ENCODE measurements around the gene UNC13B. TPM values are rescaled to one million over a fixed set of nuclear protein-coding genes. Genes with fewer than 3 reads are reported as not detected.
"Not testable (repeated sequence)": the region's sequence is repeated elsewhere in the genome, so short reads cannot be mapped to it uniquely, and the experiment has no call there.

The UNC13B gene
- polyA plus RNA-seq, 1 donor: 20.5 TPM

GRCh38 chr9:35163413-35163812 lies 1.6 kb downstream of the UNC13B start:
- DNase-seq (ENCODE audit: low read depth): no peak

DNA sequence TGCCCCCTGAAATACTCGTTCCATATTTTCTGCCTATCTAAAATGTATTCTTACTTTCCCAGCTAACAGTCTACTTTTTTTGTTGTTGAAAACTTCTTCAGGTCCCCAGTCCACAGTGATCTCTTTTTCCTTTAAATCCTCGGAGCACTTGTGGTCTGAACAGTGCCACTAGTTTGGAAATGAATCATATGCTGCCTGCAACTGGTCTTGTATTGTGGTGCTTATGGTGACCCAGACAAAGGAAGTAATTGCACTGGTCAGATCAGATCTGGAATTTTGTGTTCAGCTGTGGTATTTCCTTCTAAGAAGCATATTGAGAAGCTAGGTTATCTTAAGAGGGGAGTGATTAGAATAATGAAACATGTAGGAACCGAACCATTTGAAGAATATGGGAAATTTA lies 2.9 kb downstream of the UNC13B start:
- no peak for DNase-seq (ENCODE audit: low read depth)

GRCh38 chr9:35167429-35167828 lies 5.6 kb downstream of the UNC13B start:
- DNase-seq (ENCODE audit: low read depth): not testable (repeated sequence)

GRCh38 chr9:35168963-35169362 lies 7.2 kb downstream of the UNC13B start:
- DNase-seq (ENCODE audit: low read depth): no peak

- no peak for DNase-seq (ENCODE audit: low read depth)
These were observed 11.1 kb downstream of the UNC13B start for GRCh38 chr9:35172878-35173277.

GRCh38 chr9:35177520-35177919 lies 15.7 kb downstream of the UNC13B start:
- DNase-seq (ENCODE audit: low read depth): no peak

- DNase-seq (ENCODE audit: low read depth): no peak
These were observed 17.8 kb downstream of the UNC13B start for GRCh38 chr9:35179347-35180280.

DNA sequence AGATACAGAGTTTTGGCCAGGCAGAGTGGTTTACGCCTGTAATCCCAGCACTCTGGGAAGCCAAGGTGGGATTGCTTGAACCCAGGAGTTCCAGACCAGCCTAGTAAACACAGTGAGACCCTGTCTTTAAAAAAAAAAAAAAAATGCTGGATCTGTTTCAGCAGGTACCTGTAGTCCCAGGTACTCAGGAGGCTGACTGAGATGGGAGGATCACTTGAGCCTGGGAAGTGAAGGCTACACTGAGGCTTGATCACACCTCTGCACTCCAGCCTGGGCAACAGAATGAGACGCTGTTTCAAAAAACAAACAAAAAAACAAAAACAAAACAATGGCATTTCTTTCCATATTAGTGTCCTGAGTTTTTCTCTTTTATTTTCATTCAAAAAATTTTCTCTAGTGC lies 19.0 kb downstream of the UNC13B start:
- DNase-seq (ENCODE audit: low read depth): no peak

GRCh38 chr9:35182401-35182800 lies 20.6 kb downstream of the UNC13B start:
- DNase-seq (ENCODE audit: low read depth): not testable (repeated sequence)

- not testable (repeated sequence) for DNase-seq (ENCODE audit: low read depth)
These were observed 21.4 kb downstream of the UNC13B start for GRCh38 chr9:35182996-35183754.

GRCh38 chr9:35183755-35184480 lies 22.1 kb downstream of the UNC13B start:
- DNase-seq (ENCODE audit: low read depth): not testable (repeated sequence)

DNA sequence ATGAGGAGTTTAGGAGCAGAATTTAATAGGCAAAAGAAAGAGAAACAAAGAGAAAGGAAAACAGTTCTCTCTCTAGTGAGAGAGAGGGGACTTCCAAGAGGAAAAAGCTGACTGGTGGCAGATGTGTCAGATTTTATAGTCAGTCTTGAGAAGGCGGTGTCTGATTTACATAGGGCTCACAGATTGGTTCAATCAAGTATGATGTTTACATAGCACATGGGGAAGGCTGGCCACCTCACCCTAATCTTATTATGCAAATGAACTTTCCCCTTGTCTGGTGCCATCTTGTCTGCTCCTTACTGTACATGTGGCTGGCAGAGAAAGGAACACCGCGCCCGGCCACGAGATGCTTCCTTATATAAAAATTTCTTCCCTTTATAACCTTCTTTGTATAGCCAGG lies 24.7 kb downstream of the UNC13B start:
- DNase-seq (ENCODE audit: low read depth): no peak

- no peak for DNase-seq (ENCODE audit: low read depth)
These were observed 28.4 kb downstream of the UNC13B start for GRCh38 chr9:35190203-35190602.

GRCh38 chr9:35191105-35191504 lies 29.3 kb downstream of the UNC13B start:
- no peak for DNase-seq (ENCODE audit: low read depth)

GRCh38 chr9:35193762-35194161 lies 32.0 kb downstream of the UNC13B start:
- no peak for DNase-seq (ENCODE audit: low read depth)

DNA sequence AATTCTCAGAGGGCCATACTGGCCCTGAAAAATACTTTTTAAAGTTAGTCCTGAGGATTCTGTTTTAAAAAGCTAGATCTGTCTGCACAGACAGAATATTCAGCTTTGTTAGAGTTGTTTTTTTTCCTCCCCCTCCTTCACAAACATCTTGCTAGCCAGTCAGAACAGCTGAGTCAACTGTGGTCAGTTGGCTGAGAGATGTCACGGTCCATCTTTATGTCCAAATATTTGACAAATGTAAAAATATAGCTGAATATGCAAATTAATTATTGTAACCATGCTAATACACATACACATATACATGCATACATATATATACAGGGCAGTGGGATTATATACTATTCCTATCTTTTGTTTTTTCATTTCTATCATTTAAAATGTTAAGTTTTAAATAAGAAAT lies 33.9 kb downstream of the UNC13B start:
- DNase-seq (ENCODE audit: low read depth): no peak

DNA sequence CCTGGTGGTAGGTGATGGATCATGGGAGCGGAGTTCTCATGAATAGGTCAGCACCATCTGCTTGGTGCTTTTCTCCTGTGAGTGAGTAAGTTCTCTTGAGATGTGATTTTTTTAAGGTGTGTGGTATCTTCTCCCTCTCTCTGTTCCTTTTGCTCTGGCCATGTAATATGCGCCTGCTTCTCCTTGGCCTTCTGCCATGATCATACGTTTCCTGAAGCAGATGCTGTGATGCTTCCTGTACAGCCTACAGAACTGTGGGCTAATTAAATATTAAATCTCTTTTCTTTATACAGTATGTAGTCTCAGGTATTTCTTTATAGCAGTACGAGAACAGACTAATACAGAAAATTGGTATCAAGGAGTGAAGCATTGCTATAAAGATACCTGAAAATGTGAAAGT lies 36.4 kb downstream of the UNC13B start:
- DNase-seq (ENCODE audit: low read depth): no peak

- no peak for DNase-seq (ENCODE audit: low read depth)
These were observed 41.7 kb downstream of the UNC13B start for GRCh38 chr9:35203528-35203927.

DNA sequence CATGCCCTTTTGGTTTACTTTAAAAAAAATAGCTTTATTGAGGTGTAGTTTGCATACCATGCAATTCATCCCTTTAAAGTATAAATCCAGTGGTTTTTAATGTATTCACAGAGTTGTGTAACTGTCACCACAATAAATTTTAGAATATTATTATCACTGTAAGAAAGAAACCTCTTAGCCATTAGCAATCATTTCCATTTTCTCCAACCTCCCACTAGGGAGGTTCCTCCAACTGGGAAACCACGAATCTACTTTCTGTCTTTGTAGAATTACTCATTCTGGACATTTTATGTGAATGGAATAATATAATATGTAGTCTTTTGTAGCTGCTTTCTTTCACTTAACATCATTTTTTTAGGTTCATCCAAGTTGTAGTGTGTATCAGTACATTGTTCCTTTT lies 43.5 kb downstream of the UNC13B start:
- DNase-seq (ENCODE audit: low read depth): no peak

DNA sequence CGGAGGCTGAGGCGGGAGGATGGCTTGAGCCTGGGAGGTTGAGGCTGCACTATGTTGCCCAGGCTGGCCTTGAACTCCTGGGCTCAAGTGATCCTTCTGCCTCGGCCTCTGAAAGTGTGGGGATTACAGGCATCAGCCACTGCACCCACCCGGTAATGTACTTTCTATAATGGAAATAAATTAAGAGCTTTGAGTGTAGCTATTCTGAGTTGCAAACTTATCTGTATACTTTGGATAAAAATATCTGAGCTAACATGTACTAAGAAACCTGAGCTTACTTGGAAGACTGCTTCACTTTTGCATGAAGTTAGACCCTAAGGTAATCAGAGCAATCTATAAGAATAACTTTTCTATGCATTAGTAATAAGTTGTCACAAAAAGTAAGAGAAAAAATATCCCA lies 50.0 kb downstream of the UNC13B start:
- DNase-seq (ENCODE audit: low read depth): no peak

DNA sequence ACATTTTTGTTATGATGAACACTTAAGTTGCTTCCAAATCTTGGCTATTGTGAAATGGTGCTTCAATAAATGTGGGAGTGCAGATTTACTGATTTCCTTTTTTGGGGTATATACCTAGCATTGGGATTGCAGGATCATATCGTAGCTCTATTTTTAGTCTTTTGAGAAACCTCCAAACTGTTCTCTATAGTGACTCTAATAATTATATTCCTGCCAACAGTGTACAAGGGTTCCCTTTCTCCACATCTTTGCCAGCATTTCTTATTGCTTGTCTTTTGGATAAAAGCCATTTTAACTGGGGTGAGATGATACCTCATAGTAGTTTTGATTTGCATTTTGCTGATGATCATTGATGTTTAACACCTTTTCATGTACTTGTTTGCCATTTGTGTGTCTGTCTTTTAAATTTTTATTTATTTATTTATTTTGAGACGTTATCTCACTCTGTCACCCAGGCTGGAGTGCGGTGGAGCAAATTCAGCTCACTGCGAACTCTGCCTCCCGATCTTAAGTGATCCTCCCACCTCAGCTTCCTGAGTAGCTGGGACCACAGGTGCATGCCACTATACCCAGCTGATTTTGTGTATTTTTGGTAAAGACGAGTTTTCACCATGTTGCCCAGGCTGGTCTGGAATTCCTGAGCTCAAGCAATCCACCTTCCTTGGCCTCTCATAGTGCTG lies 59.0 kb downstream of the UNC13B start:
- DNase-seq (ENCODE audit: low read depth): no peak

DNA sequence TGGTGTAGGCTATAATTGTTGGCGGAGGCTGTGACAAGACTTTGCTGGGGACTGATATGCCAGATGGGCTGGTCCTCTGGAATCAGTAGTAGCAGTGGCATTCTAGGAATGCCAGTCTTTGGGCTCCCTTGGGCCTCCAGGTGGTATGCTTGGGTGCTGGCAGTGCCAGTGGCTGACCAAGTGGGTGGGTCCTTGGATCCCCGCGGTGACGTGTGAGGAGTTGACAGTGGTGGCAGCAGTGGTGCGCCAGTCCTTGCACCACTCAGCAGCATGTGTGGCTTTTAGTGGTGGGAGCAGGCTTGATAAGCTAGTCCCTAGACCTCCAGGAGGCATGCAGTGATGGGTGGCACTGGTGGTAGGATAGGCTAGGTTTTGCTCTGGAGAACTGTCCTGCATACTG lies 63.9 kb downstream of the UNC13B start:
- no peak for DNase-seq (ENCODE audit: low read depth)
